T-helper 17 cell (primary cell): ENCODE measurements around the gene TRIM25. TPM values are rescaled to one million over a fixed set of nuclear protein-coding genes. Genes with fewer than 3 reads are reported as not detected.

Experiments
- ATAC-seq: fragments of 150-1000 bp; cut with Tn5 transposase; 2 replicates; pipeline ENCODE4 v1.10.0; 2021; ENCODE audit warnings: mild to moderate bottlenecking, moderate library complexity
- DNase-seq, 3 donors: peaks; one replicate each; pipeline versions ENCODE4 v3.0.0 to v3.0.0-alpha.2; 2020 to 2021
- H3K9me3 ChIP-seq: one replicate; pipeline ENCODE4 v1.7.0; 2013; ENCODE audit warnings: low read length, mild to moderate bottlenecking; ENCODE audit not compliant: control insufficient read depth, poor library complexity, severe bottlenecking
- H3K27ac Mint-ChIP-seq: one replicate; pipeline ENCODE4 v1.8.0; 2022; ENCODE audit warnings: mild to moderate bottlenecking, moderate library complexity, mixed read lengths
- H3K27me3 Mint-ChIP-seq: one replicate; pipeline ENCODE4 v1.8.0; 2022; ENCODE audit warnings: mixed read lengths
- H3K36me3 Mint-ChIP-seq: one replicate; pipeline ENCODE4 v1.8.0; 2022; ENCODE audit warnings: low read depth, mixed read lengths
- H3K4me1 Mint-ChIP-seq: one replicate; pipeline ENCODE4 v1.8.0; 2022; ENCODE audit warnings: mild to moderate bottlenecking, mixed read lengths
- H3K4me3 Mint-ChIP-seq: one replicate; pipeline ENCODE4 v1.8.0; 2022; ENCODE audit warnings: mild to moderate bottlenecking, moderate library complexity, mixed read lengths
- total RNA-seq, 4 donors: library from RNA in 2 of 4; stranded (reverse) in 2 of 4; gene quantifications; one replicate each; pipeline ENCODE4 v1.2.3 and lab custom pipeline; 2022 to 2026

The TRIM25 gene
- total RNA-seq, 2 donors from 2014 or later, result 40.2 to 46.3 TPM

DNA sequence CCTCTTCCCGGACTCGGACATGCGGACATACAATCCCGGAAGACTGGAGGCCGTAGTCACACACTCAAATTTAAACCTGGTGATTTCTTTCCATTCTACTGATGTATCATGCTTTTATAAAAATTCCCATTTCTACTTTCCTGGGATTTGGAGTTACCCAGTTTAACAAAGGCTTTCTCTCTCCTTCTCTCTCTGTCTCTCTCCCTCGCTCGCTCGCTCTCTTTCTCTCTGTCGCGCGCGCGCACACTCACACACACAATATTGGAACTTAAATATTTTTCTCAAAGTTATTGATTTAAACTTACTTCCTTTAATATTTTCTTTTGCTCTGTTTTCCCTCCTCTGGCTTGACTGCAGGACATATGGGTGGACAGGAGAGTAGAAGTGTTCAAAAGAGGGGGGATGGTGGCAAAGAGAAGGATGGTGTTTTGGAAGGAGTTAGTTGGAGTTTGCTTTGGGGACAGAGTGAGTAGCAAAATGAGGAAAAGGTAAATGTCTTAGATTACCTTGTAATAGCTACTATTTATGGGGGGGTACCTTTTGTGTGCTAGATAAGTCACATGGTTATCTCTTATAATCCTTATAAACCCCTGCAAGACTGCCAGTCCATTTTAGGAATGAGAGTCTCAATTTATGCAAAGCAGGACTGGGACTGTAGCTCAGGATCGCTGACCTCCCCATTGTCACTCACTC lies 878 bp upstream of the TRIM25 start:
- H3K9me3 ChIP-seq, result no peaks in the 10 kb centered on the region
- H3K4me3 Mint-ChIP-seq, result peak overlapping the region; percentile 97
- peak overlapping the region; percentile 99 for H3K27ac Mint-ChIP-seq
- DNase-seq (no peak), ATAC-seq (no peak)
- peaks cover 8% of the 10 kb centered on the region for H3K36me3 Mint-ChIP-seq
- no peaks in the 10 kb centered on the region for H3K27me3 Mint-ChIP-seq
- peaks cover 43% of the 10 kb centered on the region for H3K4me1 Mint-ChIP-seq

DNA sequence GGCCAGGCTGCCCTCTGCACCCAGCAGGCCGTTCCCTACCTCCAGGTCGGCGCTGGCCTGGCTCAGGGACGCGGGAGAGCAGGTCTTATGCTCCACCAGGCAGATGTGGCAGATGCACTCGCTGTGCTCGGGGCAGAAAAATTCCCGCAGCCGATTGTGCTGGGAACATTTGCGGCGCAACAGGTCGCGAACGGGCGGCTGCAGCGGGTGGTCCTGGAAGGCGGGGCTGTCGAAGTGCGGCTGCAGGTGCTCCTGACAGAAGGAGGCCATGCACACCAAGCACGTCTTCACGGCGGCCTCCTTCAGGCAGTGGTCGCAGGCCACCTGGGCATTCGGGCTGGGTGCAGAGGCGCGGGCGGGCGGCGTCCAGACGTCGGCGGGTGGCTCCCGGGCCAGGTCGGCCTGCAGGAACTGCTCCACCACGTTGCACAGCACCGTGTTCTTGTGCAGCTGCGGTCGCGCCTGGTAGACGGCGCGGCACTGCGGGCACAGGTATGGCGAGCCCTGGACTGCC lies 439 bp downstream of the TRIM25 start:
- ATAC-seq (peak; percentile 74), DNase-seq (no peak)
- Mint-ChIP-seq H3K27me3 (no peaks in the 10 kb centered on the region), H3K4me1 (peaks cover 49% of the 10 kb centered on the region), H3K27ac (peak overlapping the region; percentile 99), H3K36me3 (peaks cover 8% of the 10 kb centered on the region), H3K4me3 (peak overlapping the region; percentile 97)
- H3K9me3 ChIP-seq, result no peaks in the 10 kb centered on the region

GRCh38 chr17:56913000-56913311 lies 893 bp downstream of the TRIM25 start:
- peak overlapping the region; percentile 97 for H3K4me3 Mint-ChIP-seq
- no peaks in the 10 kb centered on the region for H3K9me3 ChIP-seq
- H3K36me3 Mint-ChIP-seq, result peaks cover 8% of the 10 kb centered on the region
- DNase-seq, result no peak
- no peaks in the 10 kb centered on the region for H3K27me3 Mint-ChIP-seq
- peak overlapping the region; percentile 99 for H3K27ac Mint-ChIP-seq
- ATAC-seq, result no peak
- peaks cover 53% of the 10 kb centered on the region for H3K4me1 Mint-ChIP-seq

- ATAC-seq (no peak), DNase-seq (no peak)
- Mint-ChIP-seq H3K36me3 (peaks cover 11% of the 10 kb centered on the region), H3K27me3 (no peaks in the 10 kb centered on the region), H3K4me1 (peaks cover 57% of the 10 kb centered on the region), H3K27ac (peak overlapping the region; percentile 99), H3K4me3 (peak overlapping the region; percentile 97)
- no peaks in the 10 kb centered on the region for H3K9me3 ChIP-seq
Measured at GRCh38 chr17:56912105-56912999, 1.5 kb downstream of the TRIM25 start.

GRCh38 chr17:56910509-56911235 lies 3.2 kb downstream of the TRIM25 start:
- Mint-ChIP-seq H3K27ac (peak overlapping the region; percentile 85), H3K4me3 (peak overlapping the region; percentile 67), H3K4me1 (peaks cover 62% of the 10 kb centered on the region), H3K27me3 (no peaks in the 10 kb centered on the region), H3K36me3 (peaks cover 9% of the 10 kb centered on the region)
- H3K9me3 ChIP-seq, result no peaks in the 10 kb centered on the region
- ATAC-seq (no peak), DNase-seq (no peak)

DNA sequence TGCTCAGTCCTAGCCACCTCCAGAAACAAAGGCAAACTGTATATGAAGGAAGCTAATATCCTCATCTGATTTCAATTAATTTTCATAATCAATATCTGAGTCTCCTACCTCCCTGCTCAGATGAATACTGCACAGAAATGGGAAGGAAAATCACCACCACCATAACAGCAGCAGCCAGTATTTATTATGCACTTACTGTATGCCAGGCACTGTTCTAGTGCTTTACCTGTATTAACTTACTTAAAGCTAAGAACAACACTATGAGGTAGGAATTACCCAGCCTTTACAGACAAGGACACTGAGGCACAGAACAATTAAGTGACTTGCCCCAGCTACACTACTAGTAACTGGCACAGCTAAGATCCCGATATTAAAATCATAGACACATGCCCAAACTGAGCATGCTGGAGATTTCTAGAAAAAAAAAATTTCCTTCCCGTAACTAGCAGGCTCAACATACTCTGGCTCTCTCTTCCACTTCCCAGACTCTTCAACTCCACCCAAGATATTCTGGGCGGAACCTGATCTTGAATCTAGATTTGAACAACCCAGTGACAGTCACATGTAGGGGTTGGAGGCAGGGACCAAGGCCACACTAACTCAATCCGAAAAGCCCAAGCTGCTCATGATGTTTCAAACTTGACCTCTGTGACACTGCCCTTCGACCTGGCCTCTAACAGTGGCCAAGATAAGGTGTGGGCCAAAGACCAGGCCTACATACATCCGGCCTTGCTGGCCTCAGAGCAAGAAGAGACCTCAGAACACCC lies 3.9 kb downstream of the TRIM25 start:
- Mint-ChIP-seq H3K27ac (peak overlapping the region; percentile 85), H3K4me3 (no peak overlapping the region), H3K36me3 (peaks cover 9% of the 10 kb centered on the region), H3K4me1 (peaks cover 58% of the 10 kb centered on the region), H3K27me3 (no peaks in the 10 kb centered on the region)
- DNase-seq (no peak), ATAC-seq (no peak)
- no peaks in the 10 kb centered on the region for H3K9me3 ChIP-seq

DNA sequence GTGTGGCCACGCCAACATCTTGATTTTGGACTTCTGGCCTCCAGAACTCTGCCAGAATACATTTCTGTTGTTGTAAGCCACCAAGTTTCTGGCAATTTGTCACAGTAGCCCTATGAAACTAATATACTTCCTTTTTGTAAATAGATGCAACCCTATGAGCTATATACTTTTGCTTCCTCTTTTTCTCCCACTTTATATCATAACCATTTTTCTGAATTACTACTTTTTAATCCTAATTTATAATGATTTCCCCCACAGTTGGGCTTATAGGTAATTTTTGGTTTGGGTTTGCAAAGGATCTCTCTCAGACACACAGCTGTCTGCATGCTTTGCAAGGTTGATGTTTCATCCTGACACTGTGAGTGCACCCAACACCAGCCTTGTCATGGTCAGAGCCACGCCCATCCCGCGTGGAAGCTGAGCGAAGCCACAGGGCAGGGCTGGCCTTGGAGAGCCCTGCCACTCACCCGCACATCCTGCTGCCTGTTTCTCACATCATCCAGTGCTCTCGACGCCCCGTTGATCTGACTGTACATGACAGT lies 5.8 kb downstream of the TRIM25 start:
- H3K36me3 Mint-ChIP-seq, result peaks cover 13% of the 10 kb centered on the region
- DNase-seq, result no peak
- no peaks in the 10 kb centered on the region for H3K27me3 Mint-ChIP-seq
- H3K9me3 ChIP-seq, result no peaks in the 10 kb centered on the region
- no peak overlapping the region for H3K4me3 Mint-ChIP-seq
- H3K27ac Mint-ChIP-seq, result peak overlapping the region; percentile 90
- ATAC-seq, result peak; percentile 83
- peaks cover 59% of the 10 kb centered on the region for H3K4me1 Mint-ChIP-seq

- DNase-seq (no peak), ATAC-seq (no peak)
- no peaks in the 10 kb centered on the region for H3K27me3 Mint-ChIP-seq
- H3K36me3 Mint-ChIP-seq, result peaks cover 18% of the 10 kb centered on the region
- no peak overlapping the region for H3K27ac Mint-ChIP-seq
- peaks cover 36% of the 10 kb centered on the region for H3K4me1 Mint-ChIP-seq
- no peak overlapping the region for H3K4me3 Mint-ChIP-seq
- no peaks in the 10 kb centered on the region for H3K9me3 ChIP-seq
Measured at GRCh38 chr17:56903560-56903959, 10.3 kb downstream of the TRIM25 start.

DNA sequence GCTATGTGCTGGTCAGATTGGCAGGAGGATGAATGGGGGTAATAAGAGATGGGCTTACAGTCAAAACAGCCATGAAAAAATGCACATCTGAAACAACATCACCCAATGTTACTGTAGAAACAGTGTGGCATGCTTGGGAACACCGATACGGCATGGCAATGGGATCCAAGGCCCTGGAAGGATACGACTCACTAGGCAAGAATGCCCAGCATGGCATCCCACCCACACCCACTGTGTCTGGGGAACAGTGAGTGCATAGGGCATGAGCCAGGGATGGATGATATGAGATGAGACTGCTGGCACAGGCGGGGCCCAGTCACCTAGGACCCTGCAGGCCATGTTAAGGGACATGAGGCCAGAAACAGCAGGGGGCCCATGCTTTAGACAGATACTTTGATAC lies 11.5 kb downstream of the TRIM25 start:
- no peaks in the 10 kb centered on the region for H3K9me3 ChIP-seq
- H3K27me3 Mint-ChIP-seq, result no peaks in the 10 kb centered on the region
- peaks cover 31% of the 10 kb centered on the region for H3K4me1 Mint-ChIP-seq
- ATAC-seq (no peak), DNase-seq (no peak)
- H3K36me3 Mint-ChIP-seq, result peaks cover 17% of the 10 kb centered on the region
- no peak overlapping the region for H3K4me3 Mint-ChIP-seq
- H3K27ac Mint-ChIP-seq, result no peak overlapping the region

GRCh38 chr17:56899403-56899802 lies 14.4 kb downstream of the TRIM25 start:
- Mint-ChIP-seq H3K4me1 (peaks cover 28% of the 10 kb centered on the region), H3K4me3 (no peak overlapping the region), H3K27me3 (no peaks in the 10 kb centered on the region), H3K36me3 (peaks cover 19% of the 10 kb centered on the region), H3K27ac (peak overlapping the region; percentile 41)
- no peak for ATAC-seq
- H3K9me3 ChIP-seq, result no peaks in the 10 kb centered on the region
- no peak for DNase-seq

GRCh38 chr17:56898874-56899273 lies 15.0 kb downstream of the TRIM25 start:
- Mint-ChIP-seq H3K27ac (no peak overlapping the region), H3K4me1 (peaks cover 23% of the 10 kb centered on the region), H3K27me3 (no peaks in the 10 kb centered on the region), H3K36me3 (peaks cover 16% of the 10 kb centered on the region), H3K4me3 (no peak overlapping the region)
- ATAC-seq (no peak), DNase-seq (no peak)
- H3K9me3 ChIP-seq, result no peaks in the 10 kb centered on the region

GRCh38 chr17:56897646-56898424 lies 16.0 kb downstream of the TRIM25 start:
- no peaks in the 10 kb centered on the region for H3K9me3 ChIP-seq
- no peak for DNase-seq
- Mint-ChIP-seq H3K27ac (no peak overlapping the region), H3K36me3 (peaks cover 20% of the 10 kb centered on the region), H3K4me3 (no peak overlapping the region), H3K4me1 (peaks cover 24% of the 10 kb centered on the region), H3K27me3 (no peaks in the 10 kb centered on the region)
- no peak for ATAC-seq
